Islet of Langerhans (tissue), 1 donor: ENCODE results near the gene IGFBP6.

Experiments
- FAIRE-seq: peaks from one replicate; lab custom pipeline; 2011; peaks lifted over from hg19 to GRCh38; lab: Jason Lieb, UNC

IGFBP6 gene, protein sequence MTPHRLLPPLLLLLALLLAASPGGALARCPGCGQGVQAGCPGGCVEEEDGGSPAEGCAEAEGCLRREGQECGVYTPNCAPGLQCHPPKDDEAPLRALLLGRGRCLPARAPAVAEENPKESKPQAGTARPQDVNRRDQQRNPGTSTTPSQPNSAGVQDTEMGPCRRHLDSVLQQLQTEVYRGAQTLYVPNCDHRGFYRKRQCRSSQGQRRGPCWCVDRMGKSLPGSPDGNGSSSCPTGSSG

DNA sequence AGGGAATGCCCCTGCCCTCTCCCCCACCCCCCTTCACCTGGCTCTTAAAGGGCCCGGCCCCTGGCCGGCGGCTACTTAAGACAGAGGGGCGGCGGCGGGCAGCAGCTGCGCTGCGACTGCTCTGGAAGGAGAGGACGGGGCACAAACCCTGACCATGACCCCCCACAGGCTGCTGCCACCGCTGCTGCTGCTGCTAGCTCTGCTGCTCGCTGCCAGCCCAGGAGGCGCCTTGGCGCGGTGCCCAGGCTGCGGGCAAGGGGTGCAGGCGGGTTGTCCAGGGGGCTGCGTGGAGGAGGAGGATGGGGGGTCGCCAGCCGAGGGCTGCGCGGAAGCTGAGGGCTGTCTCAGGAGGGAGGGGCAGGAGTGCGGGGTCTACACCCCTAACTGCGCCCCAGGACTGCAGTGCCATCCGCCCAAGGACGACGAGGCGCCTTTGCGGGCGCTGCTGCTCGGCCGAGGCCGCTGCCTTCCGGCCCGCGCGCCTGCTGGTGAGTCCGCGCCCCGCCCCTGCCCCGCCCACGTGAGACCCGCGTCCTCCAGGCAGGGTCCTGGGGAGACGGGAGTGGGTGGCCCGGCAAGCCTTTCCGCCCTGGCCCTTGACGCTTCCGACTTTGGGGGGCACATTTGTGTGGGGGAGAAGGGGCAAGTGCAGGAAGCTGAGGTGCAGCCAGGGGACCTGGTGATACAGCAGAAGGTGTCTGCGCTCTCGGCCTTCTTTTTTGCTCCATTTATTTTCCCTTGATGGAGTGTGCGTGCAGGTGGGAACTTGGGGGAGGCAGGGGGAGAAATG, at the start of gene IGFBP6:
TSS of gene IGFBP6 (plus strand) at position 104 of the 790 bp plus-strand sequence. CDS start at position 155, 51 bp downstream.
- no peak for FAIRE-seq

DNA sequence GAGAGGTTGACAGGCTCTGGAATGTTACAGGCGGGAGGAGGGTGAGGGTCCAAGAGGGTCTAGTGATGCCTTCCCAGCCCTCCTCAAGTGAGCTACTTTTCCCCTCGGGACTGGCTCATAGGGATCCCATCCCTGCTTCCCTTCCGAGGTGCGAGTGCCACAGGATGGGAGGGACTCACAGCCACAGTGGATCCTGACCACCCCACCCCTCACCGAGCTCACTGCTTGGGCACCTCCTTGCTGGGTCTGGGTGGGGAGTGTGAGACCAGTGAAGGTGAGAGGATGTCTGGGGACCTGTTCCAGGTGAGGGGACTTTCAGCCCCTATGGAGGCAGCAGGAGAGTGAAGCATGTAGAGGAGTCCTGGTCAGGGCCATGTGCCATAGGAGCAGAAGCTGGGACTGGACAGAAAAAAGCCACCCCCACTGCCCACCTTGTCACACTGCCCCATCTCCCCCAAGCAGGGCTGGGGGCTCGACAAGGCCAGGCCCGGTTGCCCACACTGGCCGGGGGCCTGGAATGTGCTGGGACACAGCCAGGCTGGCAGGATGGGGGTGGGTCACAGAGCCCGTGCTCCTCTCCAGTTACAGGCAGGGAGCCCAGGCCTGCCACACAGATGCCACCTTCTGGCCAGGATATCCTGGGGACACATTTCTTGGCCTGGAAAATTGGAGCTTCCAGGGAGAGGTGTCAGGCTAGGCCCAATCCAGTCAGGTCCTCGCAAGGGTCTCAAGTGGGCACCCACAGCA, 49.3 kb upstream of the IGFBP6 start:
- FAIRE-seq: no peak

DNA sequence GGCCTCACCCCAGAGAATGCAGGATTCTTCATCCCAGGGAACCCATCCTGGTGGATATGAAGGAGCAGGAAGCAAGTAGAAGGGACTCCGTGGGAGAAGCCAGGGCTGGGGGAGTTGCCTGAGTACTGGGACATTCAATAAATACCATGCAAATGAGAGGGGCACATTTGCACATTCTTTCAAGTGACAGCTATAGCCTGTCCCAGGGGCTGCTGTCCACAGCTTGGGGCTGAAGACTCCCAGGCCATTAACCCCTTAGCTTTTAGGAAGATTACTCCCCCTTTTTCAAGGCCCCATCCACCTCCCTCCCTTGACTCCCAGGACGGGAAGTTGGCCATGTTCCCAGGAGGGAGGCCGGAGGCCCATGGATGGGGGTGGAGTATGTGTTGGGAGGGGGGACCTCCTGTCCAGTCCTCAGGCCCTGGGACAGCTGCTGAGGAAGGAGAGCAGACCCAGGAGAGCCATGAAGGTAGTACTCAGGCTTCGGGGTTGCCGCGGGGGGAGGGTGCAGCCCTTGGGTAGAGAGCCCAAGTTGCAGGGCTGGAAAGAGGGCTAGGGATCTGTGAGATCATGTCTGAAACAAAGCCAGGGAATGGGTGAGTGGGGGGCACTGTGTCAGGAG, 48.6 kb upstream of the IGFBP6 start:
- no peak for FAIRE-seq

DNA sequence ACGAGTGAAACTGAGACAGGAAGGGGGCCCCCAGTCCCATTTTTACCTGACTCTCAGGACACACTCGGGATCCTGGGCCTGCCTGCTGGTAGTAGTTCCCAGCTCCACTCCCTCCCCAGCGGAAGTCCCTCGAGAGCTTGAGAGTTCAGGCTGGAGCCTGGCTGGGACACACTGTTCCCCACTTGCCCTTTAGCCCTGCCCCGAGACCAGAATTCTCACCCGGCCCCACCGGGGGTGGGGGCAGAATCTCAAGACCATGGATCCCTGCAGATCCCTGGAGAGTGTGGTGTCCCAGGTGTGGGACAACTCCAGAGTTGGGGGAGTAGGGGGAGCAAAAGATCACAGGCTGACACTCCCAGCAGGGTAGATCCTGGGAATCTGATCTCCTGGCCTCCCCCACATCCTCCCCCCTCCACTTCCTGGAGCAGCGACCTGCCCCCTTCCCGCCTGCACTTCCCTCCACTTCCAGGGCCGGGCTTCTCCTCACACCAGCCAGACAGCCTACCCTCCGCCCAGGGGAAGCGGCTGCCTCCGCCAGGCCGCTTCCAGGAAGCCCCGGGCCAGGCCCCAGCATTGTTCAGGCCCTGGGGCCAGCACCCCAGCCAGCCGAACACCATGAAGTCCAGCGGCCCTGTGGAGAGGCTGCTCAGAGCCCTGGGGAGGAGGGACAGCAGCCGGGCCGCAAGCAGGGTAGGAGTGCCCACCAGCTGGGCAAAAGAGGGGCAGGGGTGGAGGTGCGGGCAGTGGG, 47.7 kb upstream of the IGFBP6 start, which contains the start of gene TNS2:
TSS of gene TNS2 (plus strand) at position 495 of the 748 bp plus-strand sequence. CDS start at position 616, 121 bp downstream.
- FAIRE-seq: no peak

DNA sequence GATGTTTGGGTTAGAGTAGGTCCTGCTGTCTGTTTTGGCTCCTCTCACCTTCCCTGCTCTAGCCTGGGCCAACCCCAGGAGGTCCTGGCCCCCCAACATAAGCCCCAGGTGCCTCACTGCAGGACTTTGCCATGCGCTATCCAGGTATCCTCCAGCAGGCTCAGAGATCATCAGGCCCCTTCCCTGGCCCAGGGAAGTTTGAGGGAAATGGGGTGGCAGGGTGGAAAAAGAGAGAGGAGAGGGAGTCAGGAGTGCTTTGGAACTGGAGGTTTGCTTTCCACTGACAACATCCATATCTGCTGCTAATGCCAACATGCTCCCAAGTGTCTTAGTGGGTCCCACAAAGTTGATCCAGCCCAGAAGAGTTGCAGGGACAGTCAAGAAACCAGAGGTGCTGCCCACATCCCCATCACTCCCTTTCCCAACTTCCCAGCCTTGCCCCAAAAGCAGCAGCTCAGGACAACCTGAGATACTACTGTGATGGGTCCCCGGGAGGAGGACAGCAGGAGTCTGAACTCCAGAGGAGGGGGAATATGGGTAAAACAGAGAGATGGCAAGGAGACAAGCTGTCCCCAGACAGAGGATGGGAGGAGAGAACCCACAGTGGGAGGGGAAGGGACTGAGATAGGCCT, 46.9 kb upstream of the IGFBP6 start:
- no peak for FAIRE-seq

DNA sequence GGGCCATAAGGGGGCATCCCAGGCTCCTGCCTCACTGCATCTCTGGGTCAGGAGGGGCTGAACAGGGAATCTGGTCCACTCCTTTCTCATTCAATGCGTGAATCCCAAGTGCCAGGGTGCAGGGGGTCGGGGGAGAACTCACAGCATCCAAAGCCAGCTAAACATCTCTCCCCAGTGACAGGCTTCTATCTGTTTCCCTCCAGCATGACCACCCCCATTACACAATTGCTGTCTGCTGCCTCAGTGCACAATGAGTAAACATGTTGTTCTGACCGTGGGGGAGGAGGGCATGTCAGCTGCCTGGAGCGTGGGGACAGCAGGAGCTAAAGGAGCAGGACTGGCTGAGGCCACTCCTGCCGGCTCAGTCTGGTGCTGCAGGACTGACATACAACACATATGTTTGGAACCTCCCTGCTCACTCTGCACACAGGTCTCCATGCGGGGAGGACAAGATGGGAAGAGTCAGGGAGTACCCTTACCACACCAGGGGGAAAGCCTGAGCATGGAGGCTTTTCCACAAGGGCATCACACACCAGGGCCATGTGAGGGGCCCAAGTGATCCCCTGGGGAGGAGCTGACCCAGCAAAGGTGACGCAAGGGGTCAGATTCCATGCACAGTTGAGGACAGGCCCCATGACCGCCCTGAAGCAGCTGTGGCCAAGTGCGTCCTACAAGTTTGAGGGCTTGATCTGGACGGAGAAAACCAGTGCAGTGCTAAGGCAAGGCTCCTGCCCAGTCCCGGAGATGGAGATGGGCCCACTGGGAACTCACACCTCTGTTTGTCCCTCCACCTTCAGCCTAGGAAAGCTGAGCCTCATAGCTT, 46.2 kb upstream of the IGFBP6 start:
- no peak for FAIRE-seq

DNA sequence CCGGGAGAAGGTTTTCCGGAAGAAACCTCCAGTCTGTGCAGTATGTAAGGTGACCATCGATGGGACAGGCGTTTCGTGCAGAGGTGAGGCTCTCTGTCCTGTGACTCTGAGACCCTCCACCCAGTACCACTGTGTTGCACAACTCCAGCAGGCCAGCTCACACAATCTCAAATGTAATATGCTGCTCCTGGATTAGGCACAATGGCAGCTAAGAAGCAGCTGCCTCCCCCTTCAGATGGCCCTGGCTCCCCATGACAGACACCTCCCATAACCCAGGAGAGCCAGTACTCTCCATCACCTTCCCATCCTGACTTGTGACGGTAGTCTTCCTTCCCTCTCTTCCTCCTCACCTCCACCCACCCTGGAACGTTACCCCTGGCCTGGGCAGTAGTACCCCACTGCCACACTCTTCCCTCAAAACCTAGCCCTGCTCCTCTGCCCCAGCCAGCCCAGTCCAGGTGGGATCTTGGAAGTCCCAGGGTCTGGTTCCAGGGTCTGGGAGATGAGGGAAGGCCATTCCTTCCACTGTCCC, 45.5 kb upstream of the IGFBP6 start:
- no peak for FAIRE-seq

DNA sequence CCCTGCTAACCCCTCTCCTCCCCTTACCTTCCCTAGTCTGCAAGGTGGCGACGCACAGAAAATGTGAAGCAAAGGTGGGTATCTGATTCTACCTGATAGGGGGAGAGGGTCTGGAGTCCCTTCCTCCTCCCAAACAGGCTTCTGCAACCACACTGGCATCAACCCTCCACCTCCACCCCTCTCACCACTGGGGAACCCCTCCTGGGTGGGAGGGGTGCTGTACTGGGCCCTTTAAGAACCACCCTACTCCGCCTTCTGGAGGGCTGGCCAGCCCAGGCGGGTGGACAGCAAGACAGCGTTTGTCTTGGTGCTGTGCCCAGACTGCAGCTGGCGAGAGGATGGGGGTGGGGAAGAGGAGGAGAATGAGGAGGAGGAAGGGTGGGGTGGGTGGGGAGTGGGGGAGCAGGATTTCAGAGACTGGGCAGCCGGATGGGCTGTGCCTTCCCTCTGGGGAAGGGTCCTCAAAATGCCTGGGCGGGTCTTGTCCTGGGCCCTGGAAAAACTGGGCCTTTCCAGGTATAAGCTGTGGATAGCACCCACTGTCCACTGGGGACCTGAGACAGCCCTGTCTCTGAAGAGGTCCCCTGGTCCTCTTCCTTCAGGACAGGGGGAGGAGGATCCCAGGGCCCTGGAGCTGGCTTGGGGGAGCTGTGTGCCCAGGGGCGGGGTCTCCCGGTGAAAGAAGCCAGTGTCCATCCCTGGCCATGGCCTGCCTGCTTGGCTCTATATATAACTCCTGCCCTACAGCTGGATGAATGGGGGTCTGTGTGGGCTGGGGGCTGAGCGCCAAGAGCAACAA, 44.8 kb upstream of the IGFBP6 start:
- FAIRE-seq: no peak

DNA sequence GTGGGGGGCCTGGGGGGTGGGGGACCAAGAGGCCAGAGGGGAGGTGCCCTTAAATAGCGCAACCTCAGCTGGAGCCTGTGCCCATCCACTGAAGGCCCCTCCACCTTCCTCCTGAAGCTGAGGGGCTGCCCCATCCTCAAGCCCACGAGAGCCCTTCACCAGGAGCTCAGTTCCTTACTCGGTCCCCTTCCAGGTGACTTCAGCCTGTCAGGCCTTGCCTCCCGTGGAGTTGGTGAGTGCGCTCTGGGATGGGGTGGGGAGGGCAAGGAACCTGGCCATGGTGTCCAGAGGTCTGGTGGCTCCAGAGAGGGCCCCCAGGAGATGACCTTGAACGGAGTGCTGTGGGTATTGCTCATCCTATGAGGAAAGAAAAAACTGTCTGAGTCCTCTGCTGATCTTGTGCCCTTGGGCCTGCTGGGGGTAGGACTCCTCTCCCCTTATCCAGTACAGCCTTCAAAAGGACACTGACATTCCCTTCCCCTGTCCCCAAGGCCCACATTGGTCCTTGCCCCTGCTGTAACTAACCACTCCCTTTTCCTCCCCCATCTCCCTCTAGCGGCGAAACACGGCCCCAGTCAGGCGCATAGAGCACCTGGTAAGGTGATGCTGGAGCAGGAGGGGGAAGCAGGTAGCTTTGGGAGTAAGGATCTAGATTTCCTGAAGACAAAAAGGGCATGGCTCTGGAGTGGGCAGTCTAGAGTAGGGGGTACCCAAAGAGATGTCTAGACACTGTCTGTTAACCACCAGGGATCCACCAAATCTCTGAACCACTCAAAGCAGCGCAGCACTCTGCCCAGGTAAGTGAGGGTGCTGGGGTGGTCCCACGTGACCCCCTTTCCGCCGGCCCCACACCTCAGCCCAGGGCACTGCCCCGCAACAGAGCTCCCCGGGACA, 44.0 kb upstream of the IGFBP6 start:
- no peak for FAIRE-seq

DNA sequence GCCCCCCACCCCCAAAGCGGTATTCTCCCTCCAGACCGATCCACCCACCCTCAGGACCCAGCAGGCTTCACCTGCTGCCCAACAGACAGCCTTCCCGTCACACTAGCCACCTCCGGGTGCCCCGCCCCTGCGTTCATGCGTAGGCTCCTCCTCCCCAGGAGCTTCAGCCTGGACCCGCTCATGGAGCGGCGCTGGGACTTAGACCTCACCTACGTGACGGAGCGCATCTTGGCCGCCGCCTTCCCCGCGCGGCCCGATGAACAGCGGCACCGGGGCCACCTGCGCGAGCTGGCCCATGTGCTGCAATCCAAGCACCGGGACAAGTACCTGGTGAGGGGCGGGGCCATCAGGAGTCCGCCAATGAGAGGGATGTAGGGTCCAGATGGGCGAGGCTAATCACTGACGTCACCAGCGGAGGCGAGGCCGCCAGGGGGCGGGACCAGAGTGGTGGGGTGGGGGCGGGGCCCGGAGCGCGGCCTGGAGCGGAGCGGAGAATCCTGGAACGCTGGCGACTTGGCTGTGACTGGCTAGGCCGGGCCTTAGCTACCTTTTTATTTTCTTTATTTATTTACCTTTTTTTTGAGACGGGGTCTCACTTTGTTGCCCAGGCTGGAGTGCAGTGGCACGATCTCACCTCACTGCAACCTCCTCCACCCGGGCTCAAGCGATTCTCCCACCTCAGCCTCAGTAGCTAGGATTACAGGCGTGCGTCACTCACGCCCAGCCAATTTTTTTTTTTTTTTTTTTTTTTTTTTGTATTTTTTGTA, 43.2 kb upstream of the IGFBP6 start:
- no peak for FAIRE-seq

DNA sequence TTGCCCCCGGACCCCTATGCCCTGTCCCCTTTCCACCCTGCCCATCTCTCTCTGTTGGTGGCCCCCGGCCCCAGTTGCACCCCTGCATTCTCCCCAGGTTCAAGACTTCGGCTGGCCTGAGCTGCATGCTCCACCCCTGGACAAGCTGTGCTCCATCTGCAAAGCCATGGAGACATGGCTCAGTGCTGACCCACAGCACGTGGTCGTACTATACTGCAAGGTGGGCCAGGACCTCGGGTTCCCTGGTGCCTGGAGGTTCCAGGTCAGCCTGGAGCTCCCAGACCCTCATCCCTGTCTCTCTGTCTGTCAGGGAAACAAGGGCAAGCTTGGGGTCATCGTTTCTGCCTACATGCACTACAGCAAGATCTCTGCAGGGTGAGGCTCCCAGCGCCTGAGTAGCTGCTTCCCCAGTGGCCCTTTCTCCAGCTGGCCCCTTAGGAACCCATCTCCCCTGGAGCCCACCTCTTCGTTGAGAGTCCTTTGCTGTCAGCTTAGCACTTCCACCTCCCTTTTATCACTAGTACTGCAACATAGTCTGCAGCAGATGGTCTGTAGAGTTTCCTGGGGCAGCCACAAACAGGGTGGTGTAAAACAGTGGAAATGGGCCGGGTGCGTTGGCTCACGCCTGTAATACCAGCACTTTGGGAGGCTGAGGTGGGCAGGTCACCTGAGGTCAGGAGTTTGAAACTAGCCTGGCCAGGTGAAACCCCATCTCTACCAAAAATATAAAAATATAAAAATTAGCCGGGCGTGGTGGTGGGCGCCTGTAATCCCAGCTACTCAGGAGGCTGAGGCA, 41.8 kb upstream of the IGFBP6 start:
- FAIRE-seq: no peak

DNA sequence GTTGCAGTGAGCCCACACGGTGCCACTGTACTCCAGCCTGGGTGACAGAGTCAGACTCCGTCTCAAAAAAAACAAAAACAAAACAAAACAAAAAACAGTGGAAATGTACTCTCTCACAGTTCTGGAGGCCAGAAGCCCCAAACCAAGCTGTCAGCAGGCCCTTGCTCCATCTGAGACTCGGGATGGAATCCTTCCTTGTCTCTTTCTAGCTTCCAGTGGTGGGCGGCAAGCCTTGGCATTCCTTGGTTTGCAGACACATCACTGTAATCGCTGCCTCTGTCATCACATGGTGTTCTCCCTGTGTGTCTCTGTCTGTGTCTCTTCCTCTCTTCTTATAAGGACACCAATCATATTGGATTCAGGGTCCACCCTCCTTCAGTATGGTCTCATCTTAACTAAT, 41.2 kb upstream of the IGFBP6 start:
- no peak for FAIRE-seq

DNA sequence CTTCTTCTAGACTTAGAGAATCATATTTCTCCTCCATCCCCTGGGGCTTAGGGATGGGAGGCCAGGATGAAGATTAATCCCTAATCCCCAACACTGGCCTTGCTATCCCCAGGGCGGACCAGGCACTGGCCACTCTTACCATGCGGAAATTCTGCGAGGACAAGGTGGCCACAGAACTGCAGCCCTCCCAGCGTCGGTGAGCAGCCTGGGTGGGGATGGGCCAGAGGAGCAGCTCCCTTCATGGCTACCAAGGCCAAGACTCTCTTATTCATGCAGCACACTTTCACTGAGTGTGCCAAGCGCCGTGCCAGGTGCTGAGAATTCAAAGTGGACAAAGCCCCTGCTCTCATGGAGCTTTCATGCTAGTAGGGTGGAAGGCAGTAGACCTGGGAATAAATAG, 40.6 kb upstream of the IGFBP6 start:
- FAIRE-seq: no peak

DNA sequence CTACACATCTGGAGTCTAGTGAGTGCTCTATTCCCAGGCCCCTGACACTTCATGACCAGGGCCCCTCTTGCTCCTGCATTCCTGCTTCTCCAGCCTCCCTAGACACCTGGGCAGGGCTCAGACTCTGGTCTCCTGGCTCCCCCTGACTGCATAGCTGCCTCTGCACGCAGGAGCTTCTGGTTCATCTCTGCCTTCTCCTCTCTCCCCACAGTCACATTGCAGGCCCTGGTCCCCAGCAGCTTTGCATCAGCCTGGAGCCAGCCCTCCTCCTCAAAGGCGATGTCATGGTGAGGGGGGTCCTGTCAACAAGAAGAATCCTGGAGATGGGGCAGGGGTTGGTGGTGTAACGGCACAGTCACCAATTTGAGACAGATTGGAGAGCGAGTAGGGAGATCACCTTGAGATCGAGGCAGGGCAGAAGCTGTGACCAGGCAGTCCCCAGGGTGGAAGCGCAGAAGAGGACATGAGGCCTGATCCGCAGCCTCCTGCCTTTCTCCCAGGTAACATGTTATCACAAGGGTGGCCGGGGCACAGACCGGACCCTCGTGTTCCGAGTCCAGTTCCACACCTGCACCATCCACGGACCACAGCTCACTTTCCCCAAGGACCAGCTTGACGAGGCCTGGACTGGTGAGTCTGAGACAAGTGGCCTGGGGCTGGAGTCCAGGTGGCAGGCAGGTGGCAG, 39.5 kb upstream of the IGFBP6 start:
- no peak for FAIRE-seq

DNA sequence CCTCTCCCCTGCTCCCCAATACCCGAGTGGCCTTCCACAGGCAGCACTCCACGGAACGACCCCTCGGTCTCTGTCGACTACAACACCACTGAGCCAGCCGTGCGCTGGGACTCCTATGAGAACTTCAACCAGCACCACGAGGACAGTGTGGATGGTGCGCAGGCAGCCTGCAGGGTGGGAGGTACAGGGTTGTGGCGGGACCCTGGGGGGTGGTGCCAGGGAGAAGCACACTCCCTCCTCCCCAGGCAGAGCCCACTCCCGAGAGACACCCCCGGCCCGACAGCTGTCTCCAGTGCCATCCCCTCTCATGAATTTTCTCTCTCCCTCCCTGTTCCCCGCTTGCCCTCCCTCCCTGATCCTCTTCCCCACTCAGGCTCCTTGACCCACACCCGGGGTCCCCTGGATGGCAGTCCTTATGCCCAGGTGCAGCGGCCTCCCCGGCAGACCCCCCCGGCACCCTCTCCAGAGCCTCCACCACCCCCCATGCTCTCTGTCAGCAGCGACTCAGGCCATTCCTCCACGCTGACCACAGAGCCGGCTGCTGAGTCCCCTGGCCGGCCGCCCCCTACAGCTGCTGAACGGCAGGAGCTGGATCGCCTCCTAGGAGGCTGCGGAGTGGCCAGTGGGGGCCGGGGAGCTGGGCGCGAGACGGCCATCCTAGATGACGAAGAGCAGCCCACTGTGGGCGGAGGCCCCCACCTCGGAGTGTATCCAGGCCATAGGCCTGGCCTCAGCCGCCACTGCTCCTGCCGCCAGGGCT, 38.6 kb upstream of the IGFBP6 start:
- FAIRE-seq: no peak
